HG03103 (cell line): ENCODE results near the gene MTAP.

Source experiments
- ATAC-seq: cut with Tn5 transposase; IDR thresholded peaks from one replicate; pipeline ENCODE4 v1.9.1; 2021; ENCODE audit warnings: low read depth; ENCODE audit not compliant: unreplicated experiment

The MTAP gene

GRCh38 chr9:21802418-21803000 is at the start of gene MTAP:
TSS of gene MTAP (plus strand) at chr9:21802636. CDS start at chr9:21802749, 113 bp downstream.
- ATAC-seq, result peak; percentile 91

- no peak for ATAC-seq
Observed at GRCh38 chr9:21753523-21753922, 48.9 kb upstream of the MTAP start.

- no peak for ATAC-seq
Observed at GRCh38 chr9:21754741-21755140, 47.7 kb upstream of the MTAP start.

- ATAC-seq, result no peak
Observed at GRCh38 chr9:21758540-21758939, 43.9 kb upstream of the MTAP start.

GRCh38 chr9:21761309-21761901 is 41.0 kb upstream of the MTAP start:
- ATAC-seq, result peak; percentile 87

GRCh38 chr9:21762064-21762463 is 40.4 kb upstream of the MTAP start:
- no peak for ATAC-seq

- ATAC-seq, result no peak
Observed at GRCh38 chr9:21764846-21765245, 37.6 kb upstream of the MTAP start.

GRCh38 chr9:21766096-21766495 is 36.3 kb upstream of the MTAP start:
- ATAC-seq, result no peak

GRCh38 chr9:21770871-21771560 is 31.4 kb upstream of the MTAP start:
- ATAC-seq, result no peak

GRCh38 chr9:21777701-21778100 is 24.7 kb upstream of the MTAP start:
- ATAC-seq, result no peak

GRCh38 chr9:21778304-21778703 is 24.1 kb upstream of the MTAP start:
- no peak for ATAC-seq

- no peak for ATAC-seq
Observed at GRCh38 chr9:21779397-21779796, 23.0 kb upstream of the MTAP start.

GRCh38 chr9:21781656-21782055 is 20.8 kb upstream of the MTAP start:
- ATAC-seq, result no peak

GRCh38 chr9:21782205-21782604 is 20.2 kb upstream of the MTAP start:
- ATAC-seq, result no peak

- ATAC-seq, result no peak
Observed at GRCh38 chr9:21788752-21789151, 13.7 kb upstream of the MTAP start.

GRCh38 chr9:21789541-21790037 is 12.8 kb upstream of the MTAP start:
- peak; percentile 100 for ATAC-seq

GRCh38 chr9:21795483-21795882 is 7.0 kb upstream of the MTAP start:
- ATAC-seq, result no peak

GRCh38 chr9:21796768-21797167 is 5.7 kb upstream of the MTAP start:
- ATAC-seq, result no peak

GRCh38 chr9:21800931-21801682 is 1.3 kb upstream of the MTAP start:
- no peak for ATAC-seq

GRCh38 chr9:21801683-21802417 is 586 bp upstream of the MTAP start:
- ATAC-seq, result peak; percentile 14
